GM10847 (cell line): ENCODE data around the gene MSH2.

ENCODE experiments used
- POLR2A ChIP-seq: IDR thresholded peaks from 2 replicates; pipeline ENCODE4 v1.6.1; 2011; ENCODE audit not compliant: insufficient read length; ENCODE audit errors: extremely low read depth

Gene MSH2

DNA sequence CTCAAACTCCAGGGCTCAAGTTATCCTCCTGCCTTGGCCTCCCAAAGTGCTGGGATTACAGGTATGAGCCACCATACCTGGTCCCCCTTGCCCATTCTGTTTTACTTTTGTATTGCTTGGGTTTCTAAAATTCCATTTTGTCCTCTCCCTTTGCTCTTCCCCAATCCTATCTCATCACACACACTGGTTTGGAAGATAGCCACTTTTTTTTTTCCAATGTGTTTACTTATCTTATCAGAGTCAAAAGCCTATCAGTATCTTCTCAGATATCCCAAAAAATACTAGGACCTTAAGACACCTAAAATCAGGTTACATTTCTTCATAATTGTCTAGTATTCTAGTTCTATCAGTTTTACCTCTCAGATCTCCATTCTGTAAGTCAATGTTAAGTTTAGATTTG, 56.1 kb downstream of the MSH2 start:
- TF ChIP-seq POLR2A: no peak

DNA sequence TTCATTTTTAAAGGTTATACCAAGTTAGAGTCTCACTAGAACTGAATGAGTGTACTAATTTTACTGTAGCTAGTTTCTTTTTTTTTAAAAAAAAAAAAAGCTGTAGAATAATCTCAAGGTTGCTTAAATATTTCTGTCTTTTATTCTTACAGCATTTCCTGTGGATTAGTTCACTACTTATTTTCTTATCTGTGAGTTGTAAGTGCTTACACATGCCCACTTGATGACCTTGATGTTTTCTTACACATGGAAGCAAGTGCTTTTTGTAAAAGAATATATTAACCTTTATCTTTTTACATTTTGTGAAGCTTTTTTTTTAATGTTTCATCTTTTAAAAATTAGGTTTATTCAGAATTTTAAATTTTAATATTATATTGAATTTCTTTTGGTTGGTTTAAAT, 57.8 kb downstream of the MSH2 start:
- TF ChIP-seq POLR2A: no peak

DNA sequence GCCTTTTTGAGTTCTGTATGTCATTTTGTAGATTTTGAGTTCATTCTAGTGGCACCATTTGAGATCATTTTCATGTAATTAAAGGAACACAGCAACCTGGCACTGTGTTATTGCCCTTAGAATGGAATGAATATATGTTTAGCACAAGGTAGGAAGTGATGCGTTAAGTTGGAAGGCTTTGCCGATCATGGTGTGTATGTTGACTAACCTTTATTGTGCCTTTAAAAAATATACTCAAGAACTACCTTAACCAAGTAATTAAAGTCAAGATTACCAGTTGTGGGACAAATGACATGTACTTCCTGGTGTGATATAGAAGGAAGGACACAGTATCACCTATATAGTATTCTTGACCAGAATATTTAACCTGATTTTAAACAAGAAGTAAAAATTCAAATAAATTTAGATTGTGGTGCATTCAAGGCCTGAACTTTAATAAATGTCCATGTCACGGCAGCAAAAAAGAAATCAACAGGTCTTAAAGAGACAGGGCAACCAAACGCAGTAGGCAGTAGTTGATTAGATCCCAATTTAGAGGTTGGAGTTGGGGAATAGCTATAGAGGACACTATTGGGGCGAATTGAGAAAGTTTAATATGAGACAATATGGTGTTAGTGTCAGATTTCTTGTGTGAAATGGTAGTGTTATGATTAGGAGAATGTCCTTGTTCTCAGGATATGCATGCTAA, 68.6 kb downstream of the MSH2 start:
- no peak for TF ChIP-seq POLR2A

DNA sequence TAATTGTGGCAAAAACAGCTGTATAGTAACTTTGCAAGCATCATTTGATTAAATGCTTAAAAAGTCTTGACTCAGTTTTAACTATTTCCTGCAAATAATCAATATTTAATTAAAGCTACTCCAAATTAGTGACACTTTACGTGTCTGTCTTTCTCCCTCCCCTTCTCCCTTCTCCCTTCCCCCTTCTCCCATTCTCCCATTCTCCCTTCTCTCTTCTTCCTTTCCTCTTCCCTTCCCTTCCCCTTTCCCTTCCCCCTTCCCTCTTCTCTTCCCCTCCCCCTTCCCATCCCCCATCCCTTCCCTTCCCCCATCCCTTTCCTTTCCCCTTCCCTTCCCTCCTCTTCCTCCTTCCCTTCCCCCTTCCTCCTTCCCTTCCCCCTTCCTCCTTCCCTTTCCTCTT, 76.9 kb downstream of the MSH2 start:
- TF ChIP-seq POLR2A: no peak

DNA sequence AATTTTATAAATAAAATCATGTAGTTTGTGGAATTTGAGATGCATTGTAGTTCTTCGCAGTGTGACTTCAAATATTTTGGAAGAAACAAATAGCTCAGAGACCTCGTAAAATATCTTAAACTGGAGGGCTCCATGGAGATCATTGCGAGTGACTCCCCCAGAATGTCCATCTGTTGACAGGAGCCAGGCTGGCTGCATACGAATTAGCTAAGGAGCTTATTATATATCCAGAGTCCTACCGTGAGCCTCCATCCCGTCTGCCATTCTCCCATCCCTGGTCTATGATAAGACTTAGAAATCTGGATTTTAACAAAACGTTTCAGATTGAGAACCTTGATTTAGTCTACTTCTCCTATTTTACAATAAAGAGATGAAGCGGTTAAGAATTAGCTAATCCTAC, 80.2 kb downstream of the MSH2 start:
- TF ChIP-seq POLR2A: no peak

DNA sequence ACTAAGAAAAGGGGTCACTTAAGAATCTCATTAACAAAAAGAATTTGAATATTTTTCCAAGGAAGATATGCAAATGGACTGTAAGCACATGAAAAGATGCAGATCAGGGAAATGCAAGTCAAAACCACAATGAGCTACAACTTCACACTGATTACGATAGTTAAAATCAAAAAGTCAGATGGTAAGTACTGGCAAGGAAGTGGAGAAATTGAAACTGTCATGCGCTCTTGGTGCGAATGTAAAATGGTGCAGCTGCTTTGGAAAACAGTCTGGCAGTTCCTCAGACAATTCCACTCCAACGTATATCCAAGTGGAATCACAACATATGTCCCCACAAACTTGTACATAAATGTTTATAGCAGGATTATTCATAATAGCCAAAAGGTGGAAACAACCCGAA, 81.4 kb downstream of the MSH2 start:
- TF ChIP-seq POLR2A: no peak

DNA sequence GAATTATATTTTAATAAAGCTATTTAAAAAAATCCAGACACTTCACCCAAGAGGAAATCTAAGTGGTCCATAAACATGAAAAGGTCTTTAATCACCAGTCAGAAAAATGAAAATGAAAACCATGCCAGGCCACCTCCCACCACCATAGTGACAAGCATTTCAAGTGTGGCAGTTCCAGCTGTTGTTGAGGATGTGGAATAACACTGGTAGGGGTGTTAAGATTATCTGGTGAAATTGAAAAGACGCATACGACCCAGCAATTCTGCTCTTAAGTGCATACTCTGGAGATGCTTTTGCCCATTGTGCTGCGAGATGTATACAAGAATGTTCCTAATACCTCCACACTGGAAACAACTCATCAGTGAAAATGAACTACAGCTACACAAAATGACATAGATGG, 82.2 kb downstream of the MSH2 start:
- no peak for TF ChIP-seq POLR2A

DNA sequence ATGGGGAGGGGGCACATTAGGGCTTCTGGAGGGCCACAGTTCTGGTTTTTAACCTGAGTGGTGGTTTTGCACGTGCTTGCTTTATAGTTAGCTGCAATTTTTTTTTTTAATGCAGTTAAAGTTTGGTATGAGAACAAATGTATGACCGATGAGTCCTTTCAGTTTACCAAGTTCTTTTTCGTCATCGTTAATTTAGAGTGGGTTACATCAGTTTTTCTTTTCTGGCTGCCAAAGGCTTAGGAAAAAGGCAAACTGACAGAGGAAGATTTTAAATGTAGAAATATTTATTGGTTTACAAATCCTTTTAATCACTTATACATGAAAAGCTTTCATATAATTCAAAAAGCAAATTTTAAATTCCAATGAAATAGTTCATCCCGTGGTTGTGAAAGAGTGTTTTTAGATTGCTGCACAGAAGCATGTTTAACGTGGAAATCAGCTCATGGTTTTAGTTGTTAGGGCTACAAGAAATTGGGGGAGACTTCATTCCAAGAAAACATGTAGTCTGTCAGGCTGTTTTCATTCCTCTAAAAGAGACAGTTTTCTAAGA, 82.9 kb downstream of the MSH2 start:
- no peak for TF ChIP-seq POLR2A

DNA sequence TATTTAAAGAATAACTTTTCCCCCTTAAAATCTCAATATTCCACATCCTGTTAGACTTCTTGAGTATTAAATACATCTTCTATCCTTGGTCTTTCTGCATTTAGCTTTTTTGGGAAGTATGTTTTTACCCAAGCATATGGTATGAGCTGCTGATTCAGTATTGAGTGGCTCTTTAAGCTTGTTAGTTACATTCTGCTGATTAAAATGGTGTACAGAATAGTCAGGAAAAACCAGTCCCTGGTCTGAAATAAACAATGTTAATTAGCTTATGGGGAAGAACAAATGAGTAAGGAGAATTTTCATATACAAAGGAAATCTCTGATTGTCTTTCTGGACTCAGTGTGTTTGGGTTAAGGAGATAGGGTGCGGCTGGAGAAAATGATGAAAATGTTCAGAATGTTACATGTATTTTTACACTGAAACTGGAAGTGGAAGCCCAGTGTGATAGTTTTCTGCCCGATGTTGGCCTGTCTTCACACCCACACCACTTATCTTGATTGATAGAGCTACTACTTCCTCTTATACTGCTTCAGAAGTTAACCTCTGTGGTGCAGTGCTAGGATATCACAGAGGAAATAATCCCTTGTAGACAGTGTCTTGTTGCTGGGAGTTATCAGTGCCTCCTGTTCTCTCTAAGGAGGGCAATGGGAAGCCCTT, 84.0 kb downstream of the MSH2 start:
- no peak for TF ChIP-seq POLR2A

DNA sequence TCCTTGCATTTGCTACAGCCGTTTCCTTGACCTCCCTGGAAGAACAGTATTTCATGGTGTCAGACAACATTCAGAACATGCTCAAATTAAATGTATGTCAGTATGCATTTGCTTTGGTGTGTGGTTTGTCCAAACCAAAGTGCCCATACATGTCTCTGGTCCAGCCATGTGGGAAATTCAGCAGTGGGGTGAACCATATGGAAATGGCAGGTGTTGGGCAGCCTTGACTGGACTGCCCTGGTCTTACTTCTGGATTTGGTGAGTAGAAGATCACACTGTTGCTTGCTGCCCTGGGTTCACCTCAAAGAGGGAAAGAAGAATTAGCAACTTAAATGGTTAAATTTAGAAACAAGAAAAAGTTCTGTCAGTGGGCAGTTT, 84.5 kb downstream of the MSH2 start:
- TF ChIP-seq POLR2A: no peak

DNA sequence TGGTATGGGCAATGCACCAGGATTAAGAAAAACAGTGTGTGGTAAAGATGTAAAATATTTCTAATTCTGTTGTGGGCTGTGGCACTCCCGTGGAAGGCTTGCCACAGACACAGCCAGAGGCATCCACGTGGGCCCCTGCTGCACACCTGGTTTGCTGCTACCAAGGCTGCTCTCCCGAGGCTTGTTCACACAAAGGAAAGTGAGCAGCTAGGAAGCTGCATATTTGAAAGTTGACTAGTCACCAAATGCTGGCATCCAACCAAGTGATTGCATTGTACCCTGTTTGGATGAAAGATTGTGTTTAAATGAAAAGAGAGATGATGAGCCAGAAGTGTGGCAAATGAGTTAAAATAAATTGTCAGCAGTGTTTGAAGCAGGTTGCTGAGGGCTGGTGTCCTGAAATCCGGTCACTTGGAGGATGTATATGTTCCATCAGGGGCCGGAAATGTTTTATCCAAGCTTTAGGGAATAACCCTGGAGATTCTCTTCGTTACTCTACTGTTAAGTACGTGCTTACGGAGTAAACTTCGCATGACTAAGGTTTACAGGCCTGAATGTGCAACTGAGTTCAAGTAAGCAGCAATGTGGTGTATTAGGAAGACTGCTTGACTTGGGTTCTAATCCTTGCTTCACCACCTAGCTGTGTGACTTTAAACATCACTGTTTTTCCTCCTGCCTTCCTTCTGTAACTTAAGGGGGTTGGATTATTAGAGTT, 86.1 kb downstream of the MSH2 start:
- TF ChIP-seq POLR2A: no peak

DNA sequence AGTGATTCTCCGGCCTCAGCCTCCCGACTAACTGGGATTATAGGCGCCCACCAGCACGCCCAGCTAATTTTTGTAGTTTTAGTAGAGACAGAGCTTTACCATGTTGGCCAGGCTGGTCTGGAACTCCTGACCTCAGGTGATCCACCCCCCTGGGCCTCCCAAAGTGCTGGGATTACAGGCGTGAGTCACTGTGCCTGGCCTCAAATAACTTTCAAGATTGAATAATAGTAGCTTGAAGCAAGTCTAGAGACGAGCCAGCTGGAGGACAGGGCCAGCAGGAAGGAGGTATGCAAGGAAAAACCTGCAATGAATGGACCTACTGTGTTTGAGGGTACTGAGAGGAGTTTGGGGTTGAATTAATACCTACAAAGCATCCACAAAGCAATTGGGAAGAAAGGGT, 87.5 kb downstream of the MSH2 start:
- no peak for TF ChIP-seq POLR2A

DNA sequence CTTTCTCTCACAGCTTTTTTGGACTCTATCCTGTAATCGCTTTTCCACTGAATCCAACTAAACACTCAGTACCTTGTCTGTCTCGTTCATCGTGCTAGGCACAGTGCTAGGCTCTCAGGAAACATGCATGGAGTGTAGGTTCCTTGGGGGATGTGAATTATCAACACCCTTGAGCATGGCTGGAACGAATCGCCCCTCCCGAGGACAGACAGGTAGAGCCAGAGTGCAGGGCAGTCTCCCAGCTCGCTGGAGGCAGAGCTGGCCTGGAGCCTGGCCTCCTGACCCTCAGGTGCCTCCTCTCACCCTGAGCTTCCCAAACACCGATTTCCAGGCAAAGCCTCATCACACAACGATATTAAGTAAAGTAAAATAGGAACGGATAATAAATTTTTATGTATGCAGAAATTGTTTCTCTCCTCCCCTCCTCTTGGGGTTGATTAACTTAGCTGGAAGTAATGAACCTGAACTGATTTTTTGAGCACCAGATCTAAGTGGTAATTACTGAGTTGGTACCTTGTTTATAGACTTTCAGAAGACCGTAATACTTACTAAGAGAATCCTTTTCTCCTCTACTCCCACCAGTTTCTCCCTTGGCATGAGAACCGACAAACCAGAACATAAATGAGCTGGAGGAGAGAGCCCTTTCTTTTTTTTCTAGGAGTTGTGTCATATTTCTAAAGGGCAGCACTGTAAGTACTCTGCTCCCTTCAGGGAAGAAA, 90.5 kb downstream of the MSH2 start:
- TF ChIP-seq POLR2A: no peak

DNA sequence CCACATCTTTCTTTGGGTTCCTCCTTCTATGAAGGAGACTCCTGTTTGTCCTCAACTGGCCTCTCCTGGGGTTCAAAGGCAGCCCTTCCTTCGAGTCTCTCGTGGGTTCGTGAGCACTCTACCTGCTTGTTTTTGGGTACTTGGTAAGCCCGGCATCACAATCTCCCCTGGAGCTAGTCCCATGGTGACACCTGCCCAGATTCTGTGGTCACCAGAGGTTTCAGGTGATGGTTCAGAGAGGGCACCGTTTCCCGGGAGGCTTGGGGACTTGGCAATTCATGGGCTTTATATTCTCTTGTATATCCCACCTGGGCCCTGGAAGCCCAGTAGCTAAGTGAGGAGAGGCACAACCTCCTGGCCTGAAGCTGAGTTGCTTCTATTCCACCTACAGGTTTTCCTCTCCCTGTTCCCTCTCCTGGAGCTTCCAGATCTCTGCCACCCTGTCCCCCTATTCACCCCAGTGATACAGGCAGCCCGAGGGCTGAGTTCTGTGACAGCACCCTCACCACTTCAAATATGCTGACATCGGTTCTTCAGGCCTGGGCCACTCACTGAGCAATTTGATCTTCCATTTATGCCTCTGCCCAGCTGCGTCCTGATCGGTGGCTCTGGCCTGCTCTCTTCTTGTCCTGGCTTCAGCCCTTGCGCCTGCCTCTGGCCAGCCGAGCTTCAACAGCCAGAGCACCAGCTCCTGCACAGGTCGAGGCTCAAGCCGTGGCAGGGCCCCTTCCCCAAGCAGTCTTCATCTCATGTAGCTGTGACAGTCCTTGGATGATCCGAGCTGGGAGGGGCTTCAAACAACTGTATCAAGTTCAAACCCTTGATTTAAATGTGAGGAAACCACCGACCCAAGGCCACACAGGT, 91.5 kb downstream of the MSH2 start:
- TF ChIP-seq POLR2A: no peak
